Fibroblast of skin of abdomen (primary cell): ENCODE data around the gene FAM229B. TPM values are rescaled to one million over a fixed set of nuclear protein-coding genes. Genes with fewer than 3 reads are reported as not detected.
"Not testable (repeated sequence)": the region's sequence is repeated elsewhere in the genome, so short reads cannot be mapped to it uniquely, and the experiment has no call there.

Experiments
- DNase-seq: peaks from one replicate; pipeline ENCODE4 v3.0.0-alpha.2; 2013
- polyA plus RNA-seq, 2 experiments: library from polyadenylated mRNA; unstranded; fragments of 120-200 nt; gene quantifications; one replicate each; pipeline ENCODE4 v1.2.1, GENCODE V29; 2013; ENCODE audit not compliant: insufficient read length in 2 of 2

The FAM229B gene, protein sequence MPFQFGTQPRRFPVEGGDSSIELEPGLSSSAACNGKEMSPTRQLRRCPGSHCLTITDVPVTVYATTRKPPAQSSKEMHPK
- 38.3 TPM for polyA plus RNA-seq (2013, experiment 1 of 2; ENCODE audit: insufficient read length)
- 37.0 TPM for polyA plus RNA-seq (2013, experiment 2 of 2; ENCODE audit: insufficient read length)

DNA sequence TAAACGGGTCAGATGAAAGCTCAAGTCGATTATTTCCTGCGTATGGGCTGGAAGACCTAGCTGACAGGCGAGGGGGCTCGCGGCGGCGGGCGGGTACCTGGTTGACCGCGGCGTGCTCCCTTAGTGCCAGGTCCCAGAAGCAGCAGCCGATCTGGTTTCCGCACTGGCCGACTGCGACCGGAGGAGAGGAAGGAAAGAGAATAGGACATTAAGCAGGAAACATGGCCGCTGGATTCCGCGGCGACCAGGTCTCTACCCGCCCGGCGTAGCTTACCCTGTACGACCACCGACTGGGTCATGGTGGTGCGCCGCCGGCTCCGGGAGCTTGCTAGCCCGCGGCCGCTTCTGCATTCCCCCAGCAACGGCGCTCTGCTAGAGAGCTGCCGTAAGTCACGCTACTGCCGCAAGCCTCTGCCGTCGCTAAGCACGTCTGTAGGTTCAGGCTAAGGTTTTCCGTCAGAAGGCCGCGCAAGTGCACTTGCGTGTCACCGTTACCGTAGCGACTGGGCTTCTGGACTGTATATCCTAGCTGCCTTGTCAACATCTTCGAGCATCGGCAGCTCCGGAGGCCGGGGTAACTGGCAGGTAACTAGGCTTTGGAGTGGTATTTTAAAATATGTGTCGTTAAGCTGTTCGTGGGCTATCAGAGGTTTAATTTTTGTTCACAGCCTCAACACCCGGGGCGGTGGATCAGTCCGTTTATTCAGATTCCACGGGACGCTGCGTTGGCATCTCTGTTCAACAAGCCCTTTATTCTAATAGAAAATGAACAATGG, at the start of gene FAM229B, which contains the start of gene TUBE1:
Gene FAM229B, plus strand, starts transcription at position 456 of the 776 bp plus-strand sequence. CDS start 11,693 bp downstream, outside the sequence.
Gene TUBE1, minus strand, starts transcription at position 347 of the 776 bp plus-strand sequence. Its CDS starts 48 bp downstream, at position 299.
- DNase-seq = peak; percentile 97

DNA sequence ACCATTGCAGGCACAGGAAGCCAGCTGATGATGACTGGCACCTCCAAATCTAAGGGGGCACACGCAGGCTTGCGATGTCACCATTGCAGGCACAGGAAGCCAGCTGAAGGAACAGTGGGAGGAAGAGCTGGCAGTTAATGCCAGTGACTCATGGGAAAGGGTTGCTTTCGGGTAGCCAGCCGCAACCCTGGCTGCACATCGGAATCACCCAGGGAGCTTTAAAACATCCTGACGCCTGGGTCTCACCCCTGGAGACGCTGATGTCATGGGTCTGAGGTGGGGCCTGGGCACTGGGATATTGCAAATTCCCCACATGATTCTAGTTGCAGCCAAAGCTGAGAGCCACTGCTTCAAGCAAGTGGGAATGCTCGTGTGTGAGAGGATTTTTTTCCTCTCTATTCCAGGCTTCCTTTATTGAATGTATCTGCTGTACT, 49.6 kb upstream of the FAM229B start:
- peak; percentile 87 for DNase-seq

DNA sequence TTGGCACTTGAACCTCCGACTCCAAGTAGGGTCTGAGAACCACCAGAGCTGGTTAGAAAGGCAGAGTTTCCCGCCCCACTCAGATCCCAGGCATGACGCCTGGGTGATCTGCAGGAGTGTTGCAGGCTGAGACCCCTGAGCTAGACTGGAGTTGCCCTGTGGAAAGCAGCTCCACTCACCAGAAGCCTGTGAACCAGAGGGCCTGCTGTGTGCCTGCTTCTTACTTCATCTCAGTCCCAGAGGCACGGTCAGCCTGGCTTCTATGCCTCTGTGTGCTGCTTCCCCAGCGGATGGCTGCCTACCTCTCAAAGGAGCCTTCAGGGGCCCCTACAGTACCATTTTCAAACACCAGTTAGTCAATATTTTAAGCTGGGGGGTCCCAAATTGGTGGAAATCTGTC, 49.1 kb upstream of the FAM229B start:
- no peak for DNase-seq

DNA sequence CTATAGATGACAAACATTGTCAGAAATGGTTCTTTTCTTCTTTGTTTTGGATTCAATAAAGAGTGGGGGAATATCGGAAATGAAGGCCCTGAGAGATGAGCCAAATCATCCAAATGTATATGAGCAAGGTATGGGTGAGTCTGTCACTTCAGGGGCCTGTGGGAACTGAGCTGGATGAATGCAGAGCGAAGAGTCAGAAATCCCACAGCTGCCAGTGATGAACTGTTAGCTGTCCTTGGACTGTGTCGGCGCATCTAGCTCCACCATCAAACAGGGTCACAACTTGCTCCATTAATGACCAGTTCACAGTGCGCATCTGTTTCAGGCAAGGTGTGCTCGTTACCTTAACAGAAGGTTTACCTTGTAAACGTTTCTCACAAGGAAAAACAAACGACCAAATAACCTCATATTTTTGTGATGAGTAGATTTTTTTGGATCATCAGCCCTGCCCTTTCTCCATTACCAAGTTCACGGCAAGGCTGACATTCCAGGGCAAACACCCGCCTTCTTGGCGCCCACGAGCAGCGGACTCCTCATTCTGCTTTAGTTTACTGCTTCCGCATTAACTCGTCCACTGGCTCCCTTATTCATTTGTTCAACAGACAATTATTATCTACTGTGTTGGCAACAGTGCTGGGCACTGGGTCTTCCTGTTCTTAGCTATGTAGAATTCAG, 48.5 kb upstream of the FAM229B start:
- DNase-seq = no peak

DNA sequence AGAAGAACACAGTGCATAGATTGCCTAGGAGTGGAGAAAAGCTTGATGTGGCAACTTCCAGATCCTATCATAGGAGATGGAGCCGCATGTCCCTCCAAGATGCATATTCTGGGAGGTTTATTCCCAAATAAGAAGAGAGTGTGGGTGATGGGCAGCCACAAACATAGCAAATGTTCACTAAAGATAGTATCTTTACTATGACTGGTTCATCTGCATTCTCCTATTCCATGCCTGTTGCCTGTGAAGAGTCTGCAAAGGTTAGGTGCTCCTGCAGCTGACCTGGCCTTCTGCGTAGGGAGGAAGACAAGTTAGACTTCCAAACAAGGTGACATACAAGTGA, 48.0 kb upstream of the FAM229B start:
- DNase-seq = no peak

DNA sequence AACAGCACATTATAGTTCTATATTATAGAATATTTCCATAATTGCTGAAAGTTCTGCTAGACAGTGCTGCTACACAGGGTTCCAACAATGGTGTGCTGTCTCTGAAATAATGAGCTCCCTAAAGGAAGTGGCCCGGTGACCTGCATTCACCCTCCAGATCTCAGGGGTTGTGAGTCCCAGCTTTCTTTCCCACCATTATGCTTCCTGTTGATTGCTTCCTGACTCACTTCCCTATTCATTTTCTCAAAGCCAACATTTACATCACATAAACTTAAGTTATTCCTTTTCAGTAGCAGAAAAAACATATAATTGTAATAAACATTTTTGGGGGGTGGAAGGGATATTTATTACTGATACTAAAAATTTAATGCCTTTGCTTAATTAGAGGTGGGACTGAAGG, 46.4 kb upstream of the FAM229B start:
- DNase-seq = no peak

DNA sequence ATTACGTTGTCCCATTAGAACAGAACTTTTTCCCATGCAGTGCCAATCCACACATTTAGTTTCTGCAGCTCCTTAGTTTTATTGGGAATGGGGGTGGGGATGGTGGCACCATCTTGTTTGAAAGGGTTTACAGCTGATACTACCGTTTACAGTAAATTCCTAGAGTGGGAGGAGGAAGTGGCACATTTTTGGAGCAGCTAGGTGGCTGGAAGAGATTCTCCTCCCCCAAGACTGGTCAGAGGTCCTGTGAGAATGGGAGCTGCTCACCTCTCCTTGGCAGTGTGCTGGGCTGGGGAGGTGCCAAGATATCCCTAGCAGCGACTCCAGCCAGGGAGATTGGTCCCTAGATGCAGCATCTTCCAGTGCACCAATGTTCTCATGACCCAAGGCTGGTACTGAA, 45.9 kb upstream of the FAM229B start:
- no peak for DNase-seq

DNA sequence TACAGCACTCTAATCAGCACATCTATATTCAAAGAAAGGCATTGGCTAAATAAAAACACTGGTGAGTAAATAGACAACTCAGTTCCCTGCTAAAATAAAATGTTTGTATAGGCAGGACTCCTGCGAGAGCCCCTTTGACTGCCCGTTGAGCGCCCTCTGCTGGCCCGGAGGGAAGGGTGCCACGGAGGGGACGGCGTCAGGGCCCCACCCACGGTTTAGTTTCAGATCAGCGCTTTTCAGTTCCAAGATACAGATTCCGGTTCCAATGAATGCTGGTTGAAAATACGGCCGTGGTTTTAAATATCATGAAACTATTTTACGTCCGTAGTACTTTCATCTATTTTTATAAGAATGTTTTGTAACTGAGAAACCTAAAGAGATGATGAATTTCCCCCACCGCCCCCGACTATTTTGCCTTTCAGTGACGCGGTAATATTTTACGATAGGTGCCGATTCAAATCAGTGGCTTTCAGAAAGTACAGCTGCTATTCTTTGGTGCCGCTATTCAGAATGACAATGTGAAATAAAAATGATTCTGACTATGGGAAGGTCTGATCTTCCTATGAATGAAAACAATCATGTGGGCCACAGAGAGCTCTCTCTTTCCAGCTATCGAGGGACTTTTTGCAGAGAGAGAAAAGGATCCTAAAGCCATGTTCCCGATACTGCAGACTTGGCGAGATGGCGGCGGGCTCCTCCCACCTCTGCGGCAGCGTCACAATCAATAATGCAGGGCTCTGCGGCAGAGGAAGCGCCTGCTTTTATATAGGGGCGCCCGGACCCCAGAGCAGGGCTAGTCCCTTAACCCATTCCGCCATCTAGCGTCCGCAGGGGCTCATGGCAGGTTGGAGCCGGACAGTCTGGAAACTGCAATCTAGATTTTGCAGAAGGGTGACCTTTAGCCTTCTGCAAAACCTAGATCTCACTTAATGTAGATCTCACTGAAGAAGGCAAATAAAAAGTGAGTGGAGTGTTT, 44.1 kb upstream of the FAM229B start:
- peak; percentile 95 for DNase-seq

DNA sequence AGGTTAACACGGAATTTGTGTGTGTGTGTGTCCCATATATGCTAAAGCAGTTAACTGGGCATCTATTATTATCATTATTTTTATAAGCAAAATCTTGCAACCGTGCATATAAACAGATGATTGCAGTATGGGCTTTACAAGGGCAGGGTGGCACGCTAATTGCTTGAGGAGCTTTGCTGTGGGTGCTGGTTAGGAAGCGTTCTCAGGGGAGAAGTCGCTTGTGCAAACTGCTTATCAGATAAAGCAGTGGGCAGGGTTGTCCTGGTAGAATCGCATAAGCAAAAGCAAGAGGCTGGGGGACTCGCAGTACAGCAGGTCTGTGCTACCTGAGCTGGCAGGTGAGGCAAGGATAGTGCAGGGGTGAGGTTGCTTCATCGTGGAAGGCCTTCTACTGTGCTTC, 43.2 kb upstream of the FAM229B start:
- no peak for DNase-seq

DNA sequence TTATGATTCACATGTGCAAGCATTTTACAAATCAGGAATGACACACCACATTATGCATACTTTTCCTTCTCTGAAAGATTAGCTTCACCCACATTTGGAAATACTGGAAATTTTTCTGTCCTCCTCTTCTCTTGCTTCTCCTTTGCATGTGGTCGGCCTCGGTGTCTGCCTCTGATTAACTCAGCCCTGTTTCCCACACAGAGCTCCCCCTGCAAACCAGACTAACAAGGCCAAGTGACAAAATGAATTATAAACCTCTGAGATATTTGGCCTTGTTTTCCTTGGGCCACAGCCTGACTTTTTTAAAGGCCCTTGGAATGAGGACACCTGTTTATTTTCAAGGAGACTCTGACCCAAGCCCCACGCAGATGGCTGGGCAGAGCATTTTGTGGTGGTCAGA, 42.5 kb upstream of the FAM229B start:
- peak; percentile 98 for DNase-seq

DNA sequence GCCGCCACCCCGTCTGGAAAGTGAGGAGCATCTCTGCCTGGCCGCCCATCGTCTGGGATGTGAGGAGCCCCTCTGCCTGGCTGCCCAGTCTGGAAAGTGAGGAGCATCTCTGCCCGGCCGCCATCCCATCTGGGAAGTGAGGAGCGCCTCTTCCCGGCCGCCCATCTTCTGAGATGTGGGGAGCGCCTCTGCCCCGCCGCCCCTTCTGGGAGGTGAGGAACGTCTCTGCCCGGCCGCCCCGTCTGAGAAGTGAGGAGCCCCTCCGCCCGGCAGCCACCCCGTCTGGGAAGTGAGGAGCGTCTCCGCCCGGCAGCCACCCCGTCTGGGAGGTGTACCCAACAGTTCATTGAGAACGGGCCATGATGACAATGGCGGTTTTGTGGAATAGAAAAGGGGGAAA, 39.9 kb upstream of the FAM229B start:
- not testable (repeated sequence) for DNase-seq

DNA sequence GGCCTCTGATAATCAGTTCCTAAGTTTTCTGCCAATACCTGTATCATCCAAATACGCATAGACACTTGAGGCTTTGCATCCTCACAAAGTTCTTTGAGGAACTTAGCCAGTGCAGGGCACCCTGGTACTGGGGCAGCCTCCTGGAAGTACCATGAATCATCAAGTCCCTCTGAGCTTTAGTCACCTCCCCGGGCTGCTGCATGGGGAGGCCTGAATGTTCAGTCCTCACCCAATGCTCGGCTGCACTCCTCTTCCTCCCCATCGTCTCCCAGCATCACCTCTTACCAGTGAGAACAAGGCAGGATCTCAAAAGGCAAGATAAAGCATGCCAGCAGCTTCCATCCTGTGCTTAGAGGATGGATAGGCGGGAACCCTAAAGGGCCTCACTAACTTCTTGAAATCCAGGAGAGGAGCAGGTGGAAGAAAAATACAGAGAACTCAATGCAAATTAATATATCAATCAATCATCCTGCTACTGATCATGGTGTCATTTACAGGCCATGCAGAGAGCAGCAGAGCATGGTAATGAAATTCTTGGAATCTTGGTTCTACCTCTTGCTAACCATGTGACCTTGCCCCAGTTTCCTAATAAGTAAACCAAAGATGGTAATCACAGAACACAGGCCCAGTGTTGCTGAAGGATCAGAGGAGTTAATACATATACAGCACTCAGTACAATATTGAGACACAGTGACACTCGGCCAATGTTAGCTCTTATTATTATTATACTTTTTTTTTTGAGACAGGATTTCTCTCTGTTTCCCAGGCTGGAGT, 38.2 kb upstream of the FAM229B start:
- DNase-seq = no peak

DNA sequence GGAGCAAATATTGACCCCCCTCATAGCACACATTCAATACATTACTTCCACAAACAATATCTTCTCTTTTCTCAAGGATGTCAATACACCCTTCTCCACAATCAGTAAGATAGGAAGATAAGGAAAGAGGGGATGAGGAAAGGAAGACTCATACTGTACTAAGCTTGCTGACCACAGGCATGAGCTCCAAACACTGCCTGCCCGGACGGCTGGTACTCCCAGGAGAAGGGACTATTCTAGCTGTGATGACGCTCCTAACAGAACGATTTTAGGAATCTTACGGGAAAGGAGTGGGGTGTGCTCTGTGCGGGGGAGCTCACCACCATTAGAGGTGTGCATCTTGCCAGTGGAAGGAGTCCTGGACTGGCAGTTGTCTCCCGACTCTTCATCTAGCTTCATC, 37.4 kb upstream of the FAM229B start:
- DNase-seq = no peak

DNA sequence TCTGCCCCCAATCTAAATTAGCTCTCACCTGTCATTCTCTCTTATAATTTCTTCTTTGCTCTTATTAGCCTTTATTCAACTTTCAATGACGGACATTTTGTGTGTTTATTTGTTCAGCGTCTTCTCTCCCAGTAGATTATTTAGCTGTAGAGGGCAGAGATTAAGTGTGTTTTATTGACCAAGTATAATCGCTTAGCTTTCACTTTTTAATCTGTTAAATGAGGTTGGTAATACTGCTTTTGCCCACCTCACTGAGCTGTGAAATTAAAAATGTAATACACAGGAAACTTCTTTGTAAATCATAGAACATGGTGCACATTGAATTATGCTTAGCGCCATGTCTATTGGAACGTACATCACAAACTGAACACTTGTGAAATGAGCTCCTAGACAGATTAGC, 37.0 kb upstream of the FAM229B start:
- DNase-seq = no peak

DNA sequence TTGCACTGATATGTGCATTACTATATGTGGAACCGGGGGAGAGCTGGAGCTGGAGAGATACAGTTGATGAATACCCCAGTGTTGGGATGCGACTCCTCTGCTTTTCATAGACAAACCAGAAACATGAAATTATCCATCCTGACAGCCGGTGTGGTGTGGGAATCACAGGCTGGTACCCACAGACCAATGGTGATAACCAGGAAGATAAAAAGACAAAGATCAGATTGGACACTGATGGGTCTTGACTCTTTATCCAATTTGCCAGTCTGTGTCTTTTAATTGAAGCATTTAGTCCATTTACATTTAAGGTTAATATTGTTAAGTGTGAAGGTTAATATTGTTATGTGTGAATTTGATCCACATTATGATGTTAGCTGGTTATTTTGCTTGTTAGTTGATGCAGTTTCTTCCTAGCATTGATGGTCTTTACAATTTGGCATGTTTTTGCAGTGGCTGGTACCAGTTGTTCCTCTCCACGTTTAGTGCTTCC, 36.1 kb upstream of the FAM229B start:
- DNase-seq = not testable (repeated sequence)

DNA sequence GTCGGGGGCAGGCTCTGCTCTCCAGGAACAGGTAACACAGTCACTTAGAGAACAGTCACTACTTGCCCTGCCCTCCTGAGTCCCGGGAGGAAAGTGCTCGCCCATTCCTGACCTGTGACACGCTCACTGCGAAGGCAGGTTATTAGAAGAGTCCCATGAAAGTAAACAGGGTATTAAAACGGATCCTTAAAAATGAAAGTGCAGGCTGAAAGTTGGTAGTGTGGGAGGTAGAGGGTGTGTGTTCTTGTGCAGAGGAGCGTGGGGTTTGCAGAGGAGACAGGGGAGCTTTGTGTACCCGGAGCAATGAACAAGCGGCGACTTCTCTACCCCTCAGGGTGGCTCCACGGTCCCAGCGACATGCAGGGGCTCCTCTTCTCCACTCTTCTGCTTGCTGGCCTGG, 33.4 kb upstream of the FAM229B start, which contains the start of gene CCN6:
Gene CCN6, plus strand, starts transcription at position 104 of the 400 bp plus-strand sequence. Its CDS starts 254 bp downstream, at position 358.
- no peak for DNase-seq

DNA sequence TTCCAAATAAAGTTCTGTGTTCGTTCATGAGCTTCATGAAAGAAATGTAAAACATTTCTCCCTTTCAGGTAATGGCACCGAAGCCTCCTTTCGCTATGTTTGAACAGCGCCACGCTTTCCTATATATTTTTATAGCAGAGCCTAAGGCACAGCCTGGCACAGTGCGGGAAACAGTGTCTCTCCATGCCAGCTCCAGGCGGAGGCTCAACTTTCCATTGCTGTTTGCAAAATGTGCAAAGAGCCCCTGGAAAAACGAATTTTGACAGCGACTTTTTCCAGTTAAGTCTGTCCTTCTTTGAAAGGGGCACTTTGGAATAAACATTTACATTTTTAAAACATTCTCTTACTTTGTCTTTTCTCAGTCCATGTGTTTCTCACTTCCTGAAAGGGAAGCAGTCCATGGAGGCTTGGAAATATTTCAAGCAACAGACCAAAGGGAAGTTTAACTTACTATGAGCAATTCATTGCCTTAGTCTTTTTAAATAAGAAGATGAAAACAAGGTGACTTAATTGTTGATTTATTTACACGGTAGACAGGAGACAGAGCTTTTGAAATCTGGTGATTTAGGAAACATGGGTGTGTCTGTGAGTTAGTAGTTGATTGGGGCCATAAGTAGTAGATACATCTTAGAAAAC, 32.7 kb upstream of the FAM229B start:
- no peak for DNase-seq

DNA sequence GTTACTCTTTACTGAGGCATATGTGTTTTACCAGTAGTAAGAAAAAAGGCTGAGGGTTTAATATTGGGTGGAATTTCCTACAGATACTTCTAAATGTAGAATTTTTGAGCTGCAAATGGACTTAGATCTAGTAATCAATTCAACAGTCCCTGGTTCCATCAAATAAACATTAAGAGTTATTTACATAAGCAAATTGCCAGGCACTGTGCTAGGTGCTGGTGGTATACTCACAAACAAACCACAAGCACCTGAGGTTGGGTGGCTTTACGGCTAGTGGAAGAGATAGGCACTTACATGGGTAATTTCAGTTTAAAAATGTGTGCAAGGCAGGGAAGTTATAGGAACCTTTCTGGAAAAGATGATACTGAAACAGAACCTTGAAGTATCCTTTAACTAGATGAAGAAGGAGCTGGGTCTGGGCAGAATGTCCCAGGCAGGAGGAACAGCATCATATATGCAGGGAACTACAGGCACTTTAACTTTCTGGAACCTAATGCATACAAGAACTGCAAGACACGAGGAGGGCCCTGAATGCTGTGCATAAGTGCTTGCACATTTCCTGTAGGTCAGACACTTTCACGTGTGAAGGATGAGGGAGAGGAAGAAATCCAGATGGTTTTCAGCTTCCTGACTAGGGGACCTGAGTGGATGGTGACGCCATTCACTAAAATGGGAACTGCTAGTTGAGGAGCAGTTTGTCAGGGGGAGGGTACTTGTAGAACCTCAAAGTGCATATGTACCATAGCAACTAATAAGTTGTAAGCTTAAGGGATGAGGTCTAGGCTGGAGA, 29.0 kb upstream of the FAM229B start:
- DNase-seq = no peak

DNA sequence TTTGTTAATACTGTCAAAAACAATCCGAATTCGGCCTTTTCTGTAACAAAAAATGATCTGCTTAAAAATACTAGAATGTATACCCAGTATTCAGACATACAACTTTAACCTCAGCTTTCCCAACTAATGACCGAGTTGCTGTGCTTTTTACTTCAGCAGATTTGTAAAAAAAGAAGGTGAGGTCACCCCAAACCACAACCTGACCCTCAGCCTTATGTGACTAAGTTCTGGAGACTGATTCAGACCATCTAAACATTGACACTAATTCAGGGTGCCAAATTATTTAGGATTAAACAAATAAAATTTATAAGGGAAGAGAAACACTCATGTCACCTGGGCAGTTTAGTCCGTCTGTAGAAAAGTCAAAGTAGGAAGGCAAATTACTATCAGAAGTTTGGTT, 25.8 kb upstream of the FAM229B start:
- no peak for DNase-seq

DNA sequence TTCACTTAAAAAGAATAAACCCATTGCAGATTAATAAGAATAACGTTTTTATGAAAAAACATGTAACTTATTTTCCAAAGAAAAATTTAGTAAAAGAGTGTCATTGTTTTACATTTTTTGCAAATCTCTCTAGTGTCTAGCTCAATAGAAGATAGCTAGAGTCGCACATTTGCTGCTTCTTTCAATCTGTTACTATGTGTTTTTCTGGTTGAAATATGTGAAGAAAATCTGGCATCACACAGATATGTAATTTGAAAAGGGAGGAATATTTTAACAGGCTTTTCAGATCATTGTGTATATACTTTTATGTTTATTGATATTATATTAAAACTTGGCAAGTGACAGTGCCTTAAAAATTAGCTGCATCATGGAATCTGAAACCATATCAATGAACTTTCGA, 24.4 kb upstream of the FAM229B start:
- no peak for DNase-seq
